GM12865 (cell line): ENCODE results near the gene TC2N.
"Not testable (repeated sequence)": the region's sequence is repeated elsewhere in the genome, so short reads cannot be mapped to it uniquely, and the experiment has no call there.

Source experiments
- DNase-seq: peaks from one replicate; pipeline ENCODE4 v3.0.0; 2010; ENCODE audit warnings: low read depth
- H3K4me3 ChIP-seq: 2 replicates; pipeline ENCODE4 v1.5.1; 2011; ENCODE audit warnings: mild to moderate bottlenecking, low read depth, low read length, control low read depth
- TF ChIP-seq, protein P1 (sequence below): IDR thresholded peaks from 2 replicates; pipeline ENCODE4 v1.5.1; 2011; ENCODE audit warnings: low read length, control low read depth, low read depth, inconsistent platforms; ENCODE audit not compliant: insufficient read depth; ENCODE audit errors: missing control alignments

The TC2N gene

DNA sequence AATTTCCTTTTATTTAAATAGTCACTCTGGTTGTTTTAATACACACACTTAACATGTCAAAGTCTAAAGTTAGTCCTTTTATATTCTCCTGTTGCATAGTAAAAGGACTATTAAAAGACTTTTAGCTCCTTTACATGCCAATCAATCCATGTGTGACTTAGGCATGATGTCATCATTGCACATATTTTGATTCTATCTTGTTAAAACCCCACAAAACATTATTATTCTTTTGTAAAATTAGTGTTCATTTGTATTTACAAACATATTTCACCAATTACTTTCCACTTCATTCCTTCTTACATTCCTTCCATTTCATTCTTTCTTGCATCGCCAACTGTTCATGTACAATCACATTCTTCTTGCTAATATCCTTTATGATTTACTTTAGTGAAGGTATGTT lies 39.6 kb downstream of the TC2N start:
- DNase-seq: no peak
- H3K4me3 ChIP-seq: no peak overlapping the region
- TF ChIP-seq, protein P1, sequence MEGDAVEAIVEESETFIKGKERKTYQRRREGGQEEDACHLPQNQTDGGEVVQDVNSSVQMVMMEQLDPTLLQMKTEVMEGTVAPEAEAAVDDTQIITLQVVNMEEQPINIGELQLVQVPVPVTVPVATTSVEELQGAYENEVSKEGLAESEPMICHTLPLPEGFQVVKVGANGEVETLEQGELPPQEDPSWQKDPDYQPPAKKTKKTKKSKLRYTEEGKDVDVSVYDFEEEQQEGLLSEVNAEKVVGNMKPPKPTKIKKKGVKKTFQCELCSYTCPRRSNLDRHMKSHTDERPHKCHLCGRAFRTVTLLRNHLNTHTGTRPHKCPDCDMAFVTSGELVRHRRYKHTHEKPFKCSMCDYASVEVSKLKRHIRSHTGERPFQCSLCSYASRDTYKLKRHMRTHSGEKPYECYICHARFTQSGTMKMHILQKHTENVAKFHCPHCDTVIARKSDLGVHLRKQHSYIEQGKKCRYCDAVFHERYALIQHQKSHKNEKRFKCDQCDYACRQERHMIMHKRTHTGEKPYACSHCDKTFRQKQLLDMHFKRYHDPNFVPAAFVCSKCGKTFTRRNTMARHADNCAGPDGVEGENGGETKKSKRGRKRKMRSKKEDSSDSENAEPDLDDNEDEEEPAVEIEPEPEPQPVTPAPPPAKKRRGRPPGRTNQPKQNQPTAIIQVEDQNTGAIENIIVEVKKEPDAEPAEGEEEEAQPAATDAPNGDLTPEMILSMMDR: no peak

DNA sequence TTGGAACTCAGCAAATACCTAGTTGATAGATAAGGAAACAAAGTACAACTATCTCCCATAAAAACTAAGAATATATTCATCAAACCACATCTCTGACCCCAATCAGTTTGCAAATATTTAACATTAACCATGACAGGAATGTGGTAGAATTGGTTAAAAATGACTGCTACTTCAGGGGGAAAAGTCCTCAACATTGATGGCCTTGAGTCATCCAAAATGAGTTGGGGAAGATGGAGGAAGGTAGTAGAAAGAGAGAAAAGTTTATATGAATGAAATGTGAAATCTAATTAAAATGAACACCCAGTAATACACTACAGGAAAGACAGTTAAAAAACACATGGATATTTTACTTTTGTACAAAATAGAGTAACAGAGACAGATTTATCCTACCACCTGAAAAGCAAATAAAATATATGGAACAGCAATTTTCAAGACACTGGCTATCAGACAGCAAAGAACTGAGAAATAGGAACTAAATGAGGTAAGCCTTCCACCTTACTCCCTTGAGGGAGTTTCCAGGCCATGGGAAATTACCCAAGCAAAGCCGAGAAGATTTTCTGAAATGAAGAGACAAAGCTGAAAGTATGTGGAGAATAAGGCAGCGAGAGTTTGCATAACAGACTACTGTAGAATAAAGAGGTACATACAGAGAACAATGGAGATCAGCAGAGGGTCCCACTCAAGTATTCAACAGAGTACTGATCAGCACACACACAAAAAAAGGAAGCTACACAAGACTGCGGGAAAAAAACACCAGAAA lies 49.6 kb downstream of the TC2N start:
- TF ChIP-seq, protein P1: no peak
- H3K4me3 ChIP-seq: no peak overlapping the region
- DNase-seq: peak; percentile 65

DNA sequence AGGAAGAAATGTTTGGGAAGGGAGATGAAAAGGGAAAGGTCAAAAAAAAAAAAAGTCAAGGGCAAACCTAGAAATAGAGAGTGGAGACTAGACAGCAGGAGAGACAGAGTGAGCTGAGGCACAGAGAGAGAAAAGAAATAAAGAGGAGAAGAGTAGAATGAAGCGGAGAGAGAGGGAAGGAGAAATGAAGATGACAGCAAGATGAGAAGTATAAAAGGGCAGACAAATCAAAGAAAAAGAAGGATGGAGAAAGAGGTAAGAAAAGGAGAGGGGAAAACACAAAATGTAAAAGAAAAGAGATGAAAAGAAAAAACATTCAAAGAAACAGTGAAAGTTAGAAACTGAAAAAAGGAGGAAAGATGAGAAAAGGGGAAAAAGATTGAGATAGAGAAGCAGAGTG lies 53.0 kb downstream of the TC2N start:
- H3K4me3 ChIP-seq: no peak overlapping the region
- no peak for DNase-seq
- TF ChIP-seq, protein P1: no peak

GRCh38 chr14:91810699-91811098 lies 56.6 kb downstream of the TC2N start:
- no peak overlapping the region for H3K4me3 ChIP-seq
- TF ChIP-seq, protein P1: no peak
- no peak for DNase-seq

DNA sequence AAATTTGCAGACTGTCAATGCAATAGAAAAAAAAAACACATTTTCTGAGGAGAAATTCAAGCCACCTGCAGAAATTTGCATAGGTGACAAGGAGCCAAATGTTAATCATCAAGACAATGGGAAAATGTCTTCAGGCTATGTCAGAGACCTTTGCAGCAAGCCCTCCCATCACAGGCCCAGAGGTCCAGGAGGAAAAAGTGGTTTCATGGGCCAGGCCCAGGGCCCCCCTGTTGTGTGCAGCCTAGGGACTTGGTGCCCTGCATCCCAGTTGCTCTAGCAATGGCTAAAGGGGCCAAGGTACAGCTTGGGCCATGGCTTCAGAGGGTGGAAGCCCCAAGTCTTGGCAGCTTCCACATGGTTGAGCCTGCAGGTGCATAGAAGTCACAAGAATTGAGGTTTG lies 60.6 kb downstream of the TC2N start:
- TF ChIP-seq, protein P1: no peak
- no peak for DNase-seq
- H3K4me3 ChIP-seq: no peak overlapping the region

DNA sequence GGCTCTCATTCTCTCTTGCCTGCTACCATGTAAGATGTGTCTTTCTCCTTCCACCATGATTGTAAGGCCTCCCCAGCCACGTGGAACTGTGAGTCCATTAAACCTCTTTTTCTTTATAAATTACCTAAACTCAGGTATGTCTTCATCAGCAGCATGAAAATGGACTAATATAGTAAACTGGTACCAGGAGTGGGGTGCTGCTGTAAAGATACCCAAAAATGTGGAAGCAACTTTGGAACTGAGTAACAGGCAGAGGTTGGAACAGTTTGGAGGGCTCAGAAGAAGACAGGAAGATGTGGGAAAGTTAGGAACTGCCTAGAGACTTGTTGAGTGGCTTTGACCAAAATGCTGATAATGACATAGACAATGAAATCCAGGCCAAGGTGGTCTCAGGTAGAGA lies 61.2 kb downstream of the TC2N start:
- H3K4me3 ChIP-seq, DNase-seq: not testable (repeated sequence)

DNA sequence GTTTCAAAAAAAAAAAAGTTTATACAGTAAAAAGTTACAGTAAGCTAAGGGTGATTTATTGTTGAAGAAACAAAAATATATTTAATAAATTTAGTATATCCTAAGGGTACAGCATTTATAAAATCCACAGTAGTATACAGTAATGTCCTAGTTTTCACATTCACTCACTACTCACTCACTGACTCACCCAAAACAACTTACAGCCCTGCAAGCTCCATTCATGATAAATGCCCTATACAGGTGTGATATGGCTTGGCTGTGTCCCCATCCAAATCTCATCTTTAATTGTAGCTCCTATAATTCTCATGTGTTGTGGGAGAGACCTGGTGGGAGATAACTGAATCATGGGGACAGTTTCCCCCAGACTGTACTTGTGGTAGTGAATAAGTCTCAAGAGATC lies 61.7 kb downstream of the TC2N start:
- H3K4me3 ChIP-seq: no peak overlapping the region
- TF ChIP-seq, protein P1: no peak
- no peak for DNase-seq
